Naive thymus-derived CD8-positive, alpha-beta T cell (primary cell): Measurements from ENCODE around the gene PSMB1. TPM values are rescaled to one million over a fixed set of nuclear protein-coding genes. Genes with fewer than 3 reads are reported as not detected.
"Not testable (repeated sequence)": the region's sequence is repeated elsewhere in the genome, so short reads cannot be mapped to it uniquely, and the experiment has no call there.

Experiments used
- ATAC-seq, 2 donors: fragments of 150-1000 bp; cut with Tn5 transposase in 1 of 2; sonication (Bioruptor Pico), chemical (Tn5 transposase) in 1 of 2; 1 replicate in 1 of 2; 2 replicates in 1 of 2; pipeline ENCODE4 v1.10.0; 2021; ENCODE audit warnings: mild to moderate bottlenecking in 2 of 2, moderate library complexity in 2 of 2
- POLR2A ChIA-PET: fragments of 350-600 bp; sonication (Branson Sonifier 250); formaldehyde crosslinking; loops from one replicate; lab custom pipeline; 2021; ENCODE audit warnings: antibody characterized with exemption; lab: Charles Lee
- DNase-seq, 10 donors: peaks; one replicate each; pipeline versions ENCODE4 v3.0.0 to v3.0.0-alpha.2; 2020 to 2022
- H3K27ac Mint-ChIP-seq, 10 donors: one replicate each; pipeline ENCODE4 v1.8.0; 2020 to 2022; ENCODE audit warnings: mild to moderate bottlenecking in 10 of 10, mixed read lengths in 10 of 10, moderate library complexity in 4 of 10, inconsistent platforms in 1 of 10
- H3K27me3 Mint-ChIP-seq, 5 donors: one replicate each; pipeline ENCODE4 v1.8.0; 2021 to 2022; ENCODE audit warnings: mixed read lengths in 5 of 5
- H3K36me3 Mint-ChIP-seq, 3 donors: one replicate each; pipeline ENCODE4 v1.8.0; 2020 to 2022; ENCODE audit warnings: mixed read lengths in 3 of 3, mild to moderate bottlenecking in 2 of 3, inconsistent platforms in 1 of 3
- H3K4me1 Mint-ChIP-seq, 4 donors: one replicate each; pipeline ENCODE4 v1.8.0; 2021 to 2022; ENCODE audit warnings: mixed read lengths in 4 of 4
- H3K4me3 Mint-ChIP-seq, 10 donors: one replicate each; pipeline ENCODE4 v1.8.0; 2020 to 2022; ENCODE audit warnings: mild to moderate bottlenecking in 10 of 10, mixed read lengths in 10 of 10, moderate library complexity in 6 of 10, inconsistent platforms in 1 of 10
- H3K9me3 Mint-ChIP-seq, 9 donors: one replicate each; pipeline ENCODE4 v1.8.0; 2020 to 2022; ENCODE audit warnings: mixed read lengths in 9 of 9, mild to moderate bottlenecking in 3 of 9, inconsistent platforms in 1 of 9, moderate library complexity in 1 of 9
- polyA plus RNA-seq, 3 donors: library from polyadenylated mRNA; unstranded; fragments of 300-500 nt; fragmentation: Illumina TruSeq; gene quantifications; one replicate each; pipeline ENCODE4 v1.2.3, GENCODE V29; 2021
- total RNA-seq, 8 experiments: library from RNA in 2 of 8; stranded (reverse) in 2 of 8; gene quantifications; one replicate each; pipeline ENCODE4 v1.2.3 and lab custom pipeline; 2021 to 2026

Gene PSMB1
- total and polyA plus RNA-seq, 5 experiments from 2014 or later = 98.7 to 578 (median 449) TPM

- ATAC-seq = no peak
- POLR2A ChIA-PET = no interaction called here
- H3K36me3 Mint-ChIP-seq = no peaks in the 10 kb centered on the region
Observed at GRCh38 chr6:170509723-170510018, 43.4 kb downstream of the PSMB1 start.

DNA sequence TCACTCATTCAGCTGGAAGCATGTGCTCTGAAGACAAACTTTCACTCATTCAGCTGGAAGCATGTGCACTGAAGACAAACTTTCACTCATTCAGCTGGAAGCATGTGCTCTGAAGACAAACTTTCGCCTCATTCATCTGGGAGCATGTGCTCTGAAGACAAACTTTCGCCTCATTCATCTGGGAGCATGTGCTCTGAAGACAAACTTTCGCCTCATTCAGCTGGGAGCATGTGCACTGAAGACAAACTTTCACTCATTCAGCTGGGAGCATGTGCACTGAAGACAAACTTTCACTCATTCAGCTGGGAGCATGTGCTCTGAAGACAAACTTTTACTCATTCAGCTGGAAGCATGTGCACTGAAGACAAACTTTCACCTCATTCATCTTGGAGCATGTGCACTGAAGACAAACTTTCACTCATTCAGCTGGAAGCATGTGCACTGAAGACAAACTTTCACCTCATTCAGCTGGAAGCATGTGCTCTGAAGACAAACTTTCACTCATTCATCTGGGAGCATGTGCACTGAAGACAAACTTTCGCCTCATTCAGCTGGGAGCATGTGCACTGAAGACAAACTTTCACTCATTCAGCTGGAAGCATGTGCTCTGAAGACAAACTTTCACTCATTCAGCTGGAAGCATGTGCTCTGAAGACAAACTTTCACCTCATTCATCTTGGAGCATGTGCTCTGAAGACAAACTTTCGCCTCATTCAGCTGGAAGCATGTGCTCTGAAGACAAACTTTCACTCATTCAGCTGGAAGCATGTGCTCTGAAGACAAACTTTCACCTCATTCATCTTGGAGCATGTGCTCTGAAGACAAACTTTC is 44.0 kb downstream of the PSMB1 start:
- H3K36me3 Mint-ChIP-seq, H3K9me3 Mint-ChIP-seq, H3K4me3 Mint-ChIP-seq, DNase-seq, H3K27ac Mint-ChIP-seq, POLR2A ChIA-PET, ATAC-seq, H3K4me1 Mint-ChIP-seq: not testable (repeated sequence)
- peaks cover 13 to 68% (median 34%) of the 10 kb centered on the region in 5 donors for H3K27me3 Mint-ChIP-seq

More at GRCh38 chr6:170509723-170510018, 43.4 kb downstream of the PSMB1 start:
- H3K27me3 Mint-ChIP-seq = peaks cover 10 to 62% (median 29%) of the 10 kb centered on the region in 5 donors
- no peak overlapping the region for H3K4me3 Mint-ChIP-seq
- no peaks in the 10 kb centered on the region for H3K9me3 Mint-ChIP-seq
- no peak for DNase-seq
- H3K4me1 Mint-ChIP-seq = no peaks in the 10 kb centered on the region
- no peak overlapping the region for H3K27ac Mint-ChIP-seq

- POLR2A ChIA-PET, ATAC-seq, H3K27ac Mint-ChIP-seq: not testable (repeated sequence)
Observed at GRCh38 chr6:170508275-170508674, 44.8 kb downstream of the PSMB1 start.

DNA sequence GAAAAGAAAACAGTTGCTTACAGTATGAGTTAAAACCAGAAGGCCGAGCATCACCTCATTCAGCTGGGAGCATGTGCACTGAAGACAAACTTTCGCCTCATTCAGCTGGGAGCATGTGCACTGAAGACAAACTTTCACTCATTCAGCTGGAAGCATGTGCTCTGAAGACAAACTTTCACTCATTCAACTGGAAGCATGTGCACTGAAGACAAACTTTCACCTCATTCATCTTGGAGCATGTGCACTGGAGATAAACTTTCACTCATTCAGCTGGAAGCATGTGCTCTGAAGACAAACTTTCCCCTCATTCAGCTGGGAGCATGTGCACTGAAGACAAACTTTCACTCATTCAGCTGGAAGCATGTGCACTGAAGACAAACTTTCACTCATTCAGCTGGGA is 45.4 kb downstream of the PSMB1 start:
- H3K27me3 Mint-ChIP-seq = peaks cover 16 to 70% (median 34%) of the 10 kb centered on the region in 5 donors
- H3K9me3 Mint-ChIP-seq, DNase-seq, H3K4me1 Mint-ChIP-seq, H3K27ac Mint-ChIP-seq, H3K4me3 Mint-ChIP-seq, POLR2A ChIA-PET, ATAC-seq, H3K36me3 Mint-ChIP-seq: not testable (repeated sequence)

More at GRCh38 chr6:170508275-170508674, 44.8 kb downstream of the PSMB1 start:
- not testable (repeated sequence) for H3K4me1 Mint-ChIP-seq, H3K9me3 Mint-ChIP-seq, H3K4me3 Mint-ChIP-seq, DNase-seq, H3K36me3 Mint-ChIP-seq
- H3K27me3 Mint-ChIP-seq = peaks cover 16 to 70% (median 34%) of the 10 kb centered on the region in 5 donors

DNA sequence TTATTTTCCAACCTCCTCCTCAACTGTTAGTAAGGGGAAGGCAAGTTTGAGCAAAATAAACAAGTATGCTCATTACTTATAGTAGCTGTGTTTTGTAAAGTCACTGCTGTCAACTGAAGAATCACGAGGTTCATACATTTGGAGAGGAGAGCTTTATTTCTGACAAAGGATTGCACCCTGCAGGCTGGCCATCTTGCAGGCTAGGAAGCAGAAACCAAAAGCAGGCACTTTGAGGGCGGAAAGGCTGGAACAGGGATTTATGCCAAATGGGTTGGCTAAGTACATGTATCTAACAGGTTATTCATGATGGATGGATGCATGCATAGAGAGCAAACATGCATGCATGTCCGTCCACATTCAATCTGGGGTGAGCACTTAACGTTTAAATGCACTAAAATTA is 46.7 kb downstream of the PSMB1 start:
- Mint-ChIP-seq H3K36me3 (peaks cover 3 to 14% (median 6%) of the 10 kb centered on the region in 3 donors), H3K27ac (no peak overlapping the region), H3K4me3 (no peak overlapping the region), H3K27me3 (peaks cover 22 to 72% (median 35%) of the 10 kb centered on the region in 5 donors), H3K9me3 (peaks cover 0 to 16% (median 9%) of the 10 kb centered on the region in 9 donors), H3K4me1 (peaks cover 0 to 4% (median 2%) of the 10 kb centered on the region in 4 donors)
- DNase-seq (no peak), ATAC-seq (no peak)
- POLR2A ChIA-PET = no interaction called here

DNA sequence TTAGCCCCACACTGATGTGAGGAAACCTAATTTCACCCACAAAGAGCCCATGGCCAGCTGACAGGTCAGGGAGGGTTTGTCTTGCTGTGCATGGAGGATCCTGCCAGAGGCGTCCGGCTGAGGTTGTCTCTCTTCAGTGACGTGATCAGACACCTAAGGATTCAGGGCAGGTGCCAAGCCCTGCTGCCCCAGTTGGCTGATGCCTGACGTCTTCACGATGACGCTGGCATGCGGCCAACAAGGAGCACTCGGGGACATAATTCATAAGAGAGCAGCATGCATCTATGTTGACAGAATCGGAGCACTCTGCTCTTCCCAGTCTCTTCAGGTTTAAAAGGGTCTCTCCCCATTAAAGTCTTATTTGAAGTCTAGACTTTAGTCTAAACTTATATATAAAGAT is 47.8 kb downstream of the PSMB1 start:
- Mint-ChIP-seq H3K27me3 (peaks cover 30 to 74% (median 42%) of the 10 kb centered on the region in 5 donors), H3K4me3 (no peak overlapping the region), H3K27ac (no peak overlapping the region), H3K9me3 (peaks cover 0 to 27% (median 16%) of the 10 kb centered on the region in 9 donors), H3K4me1 (peaks cover 0 to 11% (median 5%) of the 10 kb centered on the region in 4 donors), H3K36me3 (peaks cover 6 to 25% (median 13%) of the 10 kb centered on the region in 3 donors)
- no peak for ATAC-seq
- POLR2A ChIA-PET = no interaction called here
- DNase-seq = no peak

- Mint-ChIP-seq H3K36me3 (peaks cover 6 to 25% (median 13%) of the 10 kb centered on the region in 3 donors), H3K27me3 (peaks cover 34 to 74% (median 43%) of the 10 kb centered on the region in 5 donors), H3K27ac (no peak overlapping the region), H3K4me3 (no peak overlapping the region), H3K9me3 (peaks cover 0 to 29% (median 16%) of the 10 kb centered on the region in 9 donors), H3K4me1 (peaks cover 0 to 11% (median 5%) of the 10 kb centered on the region in 4 donors)
- DNase-seq (no peak), ATAC-seq (no peak)
- POLR2A ChIA-PET = no interaction called here
Observed at GRCh38 chr6:170504479-170504878, 48.6 kb downstream of the PSMB1 start.

DNA sequence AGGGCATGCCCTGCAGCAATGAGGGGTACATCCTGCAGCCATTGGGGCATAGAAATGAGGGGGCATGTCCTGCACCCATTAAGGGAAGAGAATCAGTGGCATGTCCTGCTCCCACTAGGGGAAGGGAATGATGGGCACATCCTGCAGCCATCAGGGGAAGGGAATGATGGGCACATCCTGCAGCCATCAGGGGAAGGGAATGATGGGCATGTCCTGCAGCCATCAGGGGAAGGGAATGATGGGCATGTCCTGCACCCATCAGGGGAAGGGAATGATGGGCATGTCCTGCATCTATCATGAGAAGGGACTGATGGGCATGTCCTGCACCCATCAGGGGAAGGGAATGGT is 49.7 kb downstream of the PSMB1 start:
- peaks cover 0 to 11% (median 5%) of the 10 kb centered on the region in 4 donors for H3K4me1 Mint-ChIP-seq
- H3K9me3 Mint-ChIP-seq = peaks cover 0 to 29% (median 16%) of the 10 kb centered on the region in 9 donors
- no peak overlapping the region for H3K4me3 Mint-ChIP-seq
- peaks cover 39 to 78% (median 47%) of the 10 kb centered on the region in 5 donors for H3K27me3 Mint-ChIP-seq
- DNase-seq (no peak), ATAC-seq (no peak)
- no peak overlapping the region for H3K27ac Mint-ChIP-seq
- peaks cover 6 to 25% (median 13%) of the 10 kb centered on the region in 3 donors for H3K36me3 Mint-ChIP-seq
- POLR2A ChIA-PET = no interaction called here

GRCh38 chr6:170502733-170503413 is 50.2 kb downstream of the PSMB1 start:
- H3K9me3 Mint-ChIP-seq = peaks cover 0 to 29% (median 16%) of the 10 kb centered on the region in 9 donors
- ATAC-seq, H3K4me3 Mint-ChIP-seq, POLR2A ChIA-PET, DNase-seq, H3K27ac Mint-ChIP-seq: not testable (repeated sequence)
- H3K27me3 Mint-ChIP-seq = peaks cover 39 to 78% (median 48%) of the 10 kb centered on the region in 5 donors
- peaks cover 0 to 11% (median 5%) of the 10 kb centered on the region in 4 donors for H3K4me1 Mint-ChIP-seq
- H3K36me3 Mint-ChIP-seq = peaks cover 6 to 25% (median 13%) of the 10 kb centered on the region in 3 donors

DNA sequence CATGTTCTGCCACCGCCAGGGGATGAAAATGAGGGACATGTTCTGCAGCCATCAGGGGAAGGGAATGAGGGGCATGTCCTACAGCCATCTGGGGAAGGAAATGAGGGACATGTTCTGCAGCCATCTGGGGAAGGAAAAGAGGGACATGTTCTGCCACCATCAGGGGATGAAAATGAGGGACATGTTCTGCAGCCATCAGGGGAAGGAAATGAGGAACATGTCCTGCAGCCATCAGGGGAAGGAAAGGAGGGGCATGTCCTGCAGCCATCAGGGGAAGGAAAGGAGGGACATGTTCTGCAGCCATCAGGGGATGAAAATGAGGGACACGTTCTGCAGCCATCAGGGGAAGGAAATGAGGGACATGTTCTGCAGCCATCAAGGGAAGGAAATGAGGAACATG is 50.8 kb downstream of the PSMB1 start:
- DNase-seq, H3K4me3 Mint-ChIP-seq, ATAC-seq, H3K27ac Mint-ChIP-seq, POLR2A ChIA-PET: not testable (repeated sequence)
- H3K9me3 Mint-ChIP-seq = peaks cover 0 to 29% (median 16%) of the 10 kb centered on the region in 9 donors
- H3K4me1 Mint-ChIP-seq = peaks cover 0 to 11% (median 5%) of the 10 kb centered on the region in 4 donors
- H3K27me3 Mint-ChIP-seq = peaks cover 39 to 78% (median 50%) of the 10 kb centered on the region in 5 donors
- H3K36me3 Mint-ChIP-seq = peaks cover 6 to 25% (median 13%) of the 10 kb centered on the region in 3 donors

- ATAC-seq (no peak), DNase-seq (no peak)
- Mint-ChIP-seq H3K27ac (no peak overlapping the region), H3K27me3 (peaks cover 35 to 75% (median 53%) of the 10 kb centered on the region in 5 donors), H3K4me3 (no peak overlapping the region), H3K4me1 (peaks cover 0 to 11% (median 5%) of the 10 kb centered on the region in 4 donors), H3K9me3 (peaks cover 0 to 29% (median 16%) of the 10 kb centered on the region in 9 donors), H3K36me3 (peaks cover 6 to 25% (median 13%) of the 10 kb centered on the region in 3 donors)
- POLR2A ChIA-PET = no interaction called here
Observed at GRCh38 chr6:170500955-170501590, 52.0 kb downstream of the PSMB1 start.

- no peak for ATAC-seq
- DNase-seq = no peak
- POLR2A ChIA-PET = interaction anchor here (0.6 kb wide), 1 partner anchor 16 kb away, joined by 3 read pairs; no protein-coding TSS in a partner anchor
- Mint-ChIP-seq H3K9me3 (peaks cover 0 to 25% (median 11%) of the 10 kb centered on the region in 9 donors), H3K27ac (no peak overlapping the region), H3K36me3 (peaks cover 6 to 25% (median 13%) of the 10 kb centered on the region in 3 donors), H3K4me3 (no peak overlapping the region), H3K4me1 (peaks cover 0 to 8% (median 4%) of the 10 kb centered on the region in 4 donors), H3K27me3 (peaks cover 29 to 69% (median 53%) of the 10 kb centered on the region in 5 donors)
Observed at GRCh38 chr6:170497841-170498301, 55.2 kb downstream of the PSMB1 start.
